ENCODE measurements around the gene CTDP1.

DNA sequence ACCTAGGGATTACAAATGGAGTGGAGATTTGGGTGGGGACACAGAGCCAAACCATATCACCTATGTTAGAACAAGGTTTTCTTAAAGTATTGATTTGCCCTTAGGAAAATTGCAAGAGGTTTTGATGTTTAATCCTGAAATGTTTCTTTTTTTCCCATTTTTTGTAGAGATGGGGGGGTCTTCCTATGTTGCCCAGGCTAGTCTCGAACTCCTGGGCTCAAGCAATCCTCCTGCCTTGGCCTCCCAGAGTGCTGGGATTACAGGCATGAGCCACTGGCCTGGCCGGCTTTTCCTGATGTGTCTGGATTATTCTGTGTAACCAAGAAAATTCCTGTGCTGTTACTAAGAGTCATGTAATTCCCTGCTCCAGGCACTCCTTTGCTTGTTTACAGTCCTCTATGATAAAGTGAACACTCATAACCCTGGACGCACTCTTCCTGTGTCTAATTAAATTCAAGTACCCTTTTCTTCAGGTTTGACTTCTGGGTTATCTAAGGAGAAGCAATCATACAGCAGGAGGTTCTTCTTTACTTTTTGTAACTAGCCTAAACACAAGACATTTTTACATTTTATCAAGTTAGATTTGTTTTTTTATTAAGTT, 15.0 kb upstream of the CTDP1 start:
- TF ChIP-seq, protein P1, sequence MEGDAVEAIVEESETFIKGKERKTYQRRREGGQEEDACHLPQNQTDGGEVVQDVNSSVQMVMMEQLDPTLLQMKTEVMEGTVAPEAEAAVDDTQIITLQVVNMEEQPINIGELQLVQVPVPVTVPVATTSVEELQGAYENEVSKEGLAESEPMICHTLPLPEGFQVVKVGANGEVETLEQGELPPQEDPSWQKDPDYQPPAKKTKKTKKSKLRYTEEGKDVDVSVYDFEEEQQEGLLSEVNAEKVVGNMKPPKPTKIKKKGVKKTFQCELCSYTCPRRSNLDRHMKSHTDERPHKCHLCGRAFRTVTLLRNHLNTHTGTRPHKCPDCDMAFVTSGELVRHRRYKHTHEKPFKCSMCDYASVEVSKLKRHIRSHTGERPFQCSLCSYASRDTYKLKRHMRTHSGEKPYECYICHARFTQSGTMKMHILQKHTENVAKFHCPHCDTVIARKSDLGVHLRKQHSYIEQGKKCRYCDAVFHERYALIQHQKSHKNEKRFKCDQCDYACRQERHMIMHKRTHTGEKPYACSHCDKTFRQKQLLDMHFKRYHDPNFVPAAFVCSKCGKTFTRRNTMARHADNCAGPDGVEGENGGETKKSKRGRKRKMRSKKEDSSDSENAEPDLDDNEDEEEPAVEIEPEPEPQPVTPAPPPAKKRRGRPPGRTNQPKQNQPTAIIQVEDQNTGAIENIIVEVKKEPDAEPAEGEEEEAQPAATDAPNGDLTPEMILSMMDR (IDR thresholded peaks at IDR 0.05; ENCODE audit: poor library complexity) = no peak
- TF ChIP-seq EZH2phosphoT487 (IDR thresholded peaks at IDR 0.05; ENCODE audit: low read depth, severe bottlenecking, unreplicated experiment) (no peak), EZH2 (IDR thresholded peaks at IDR 0.05; ENCODE audit: borderline replicate concordance) (no peak)

Data from hepatocyte (in vitro differentiated cells).